ENCODE results near the gene FMNL3.

Gene FMNL3

DNA sequence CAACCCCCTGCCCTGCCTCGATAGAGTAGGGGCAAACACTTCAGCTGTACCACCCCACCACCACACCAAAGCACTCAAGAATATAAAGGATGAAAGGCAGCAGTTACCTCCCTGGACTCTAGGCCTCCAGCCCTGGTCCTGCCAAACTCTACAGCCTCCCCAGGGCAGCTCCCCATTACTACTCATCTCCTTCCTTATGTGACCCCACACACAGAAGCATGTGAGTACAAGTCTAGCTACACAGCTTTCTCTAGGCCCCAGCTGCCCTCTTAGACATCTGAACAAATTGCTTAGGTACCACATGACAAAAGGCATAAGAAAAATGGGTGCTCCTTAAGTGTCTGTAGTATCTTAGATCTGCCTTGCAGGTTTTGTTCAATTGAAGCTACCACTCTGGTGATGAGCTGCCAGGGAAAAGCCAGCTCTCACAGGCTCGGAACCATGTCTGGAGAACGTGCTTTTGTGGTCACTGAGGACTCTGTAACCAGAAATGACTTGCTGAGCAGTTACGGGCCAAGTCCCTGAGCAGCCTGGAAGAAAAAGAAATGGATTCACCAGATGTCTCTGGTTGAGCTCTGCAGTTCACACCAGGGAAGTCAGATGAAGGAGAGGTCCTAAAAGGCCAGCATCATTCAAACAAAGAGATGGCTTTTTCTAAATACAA lies 32.8 kb downstream of the FMNL3 start:
- no peak for DNase-seq

DNA sequence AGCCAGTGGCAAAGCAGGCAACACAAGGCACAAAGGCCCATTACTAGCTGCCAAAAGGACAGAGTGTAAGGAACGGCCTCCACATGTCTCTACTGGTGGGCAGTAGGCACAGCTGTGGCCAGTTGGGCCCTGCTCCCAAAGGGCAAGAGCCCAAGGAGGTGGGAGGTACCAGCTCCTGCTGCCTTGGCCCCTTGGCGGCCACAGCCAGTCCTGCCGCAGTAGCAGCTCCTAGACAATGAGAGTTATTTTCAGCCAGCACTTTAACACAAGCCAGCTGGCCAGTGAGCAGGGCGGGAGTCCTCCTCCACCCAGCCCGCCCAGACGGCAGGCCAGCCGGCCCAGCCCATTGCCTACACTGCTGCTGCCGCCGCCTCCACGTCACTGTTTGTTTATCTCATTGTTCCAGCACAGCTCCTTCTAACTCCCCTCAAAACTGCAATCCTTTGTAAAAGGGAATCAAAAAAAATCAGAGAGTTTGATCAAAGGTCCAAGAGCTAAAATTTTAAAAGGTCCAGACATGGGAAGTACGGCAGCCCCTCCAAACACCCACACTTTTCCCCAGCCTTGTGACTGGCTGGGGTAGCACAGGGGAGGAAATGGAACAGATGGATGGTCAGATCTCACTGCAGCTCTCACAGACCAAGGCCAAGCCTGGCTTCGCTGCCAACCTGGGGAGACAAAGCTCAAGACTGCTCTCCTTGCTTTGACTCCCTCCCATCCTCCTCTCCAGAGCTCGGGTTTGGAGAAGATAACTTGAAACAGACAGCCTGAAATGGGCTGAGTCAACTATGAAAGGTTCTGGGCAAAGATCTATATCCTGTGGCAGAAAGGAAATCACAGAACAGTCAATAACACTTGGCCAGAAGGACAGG lies 33.5 kb downstream of the FMNL3 start:
- DNase-seq = no peak

GRCh38 chr12:49672301-49673217 lies 34.6 kb downstream of the FMNL3 start:
- DNase-seq = no peak

GRCh38 chr12:49671031-49671765 lies 36.0 kb downstream of the FMNL3 start:
- DNase-seq = peak; percentile 49 to 59

GRCh38 chr12:49669796-49670195 lies 37.4 kb downstream of the FMNL3 start:
- no peak for DNase-seq

- no peak for DNase-seq
Measured at GRCh38 chr12:49667325-49668090, 39.7 kb downstream of the FMNL3 start.

DNA sequence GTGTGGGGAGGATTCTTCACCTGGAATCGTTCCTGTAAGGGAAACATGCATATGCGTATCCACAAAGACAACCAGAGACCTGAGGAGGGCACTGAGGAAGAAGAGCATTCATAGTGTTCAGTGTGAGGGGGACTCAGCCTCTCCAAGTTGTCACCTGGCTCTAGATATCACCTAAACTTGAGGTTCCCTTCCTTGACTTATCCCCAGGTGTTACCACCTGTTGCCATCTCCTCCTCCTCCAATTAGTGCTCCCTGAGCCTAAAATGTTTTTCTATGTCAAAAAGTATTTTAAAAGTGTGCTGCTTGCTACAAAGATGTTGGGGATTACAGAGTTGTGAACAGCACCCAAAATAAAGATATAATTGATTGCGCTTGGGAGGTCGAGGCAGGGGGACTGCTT lies 41.0 kb downstream of the FMNL3 start:
- no peak for DNase-seq

DNA sequence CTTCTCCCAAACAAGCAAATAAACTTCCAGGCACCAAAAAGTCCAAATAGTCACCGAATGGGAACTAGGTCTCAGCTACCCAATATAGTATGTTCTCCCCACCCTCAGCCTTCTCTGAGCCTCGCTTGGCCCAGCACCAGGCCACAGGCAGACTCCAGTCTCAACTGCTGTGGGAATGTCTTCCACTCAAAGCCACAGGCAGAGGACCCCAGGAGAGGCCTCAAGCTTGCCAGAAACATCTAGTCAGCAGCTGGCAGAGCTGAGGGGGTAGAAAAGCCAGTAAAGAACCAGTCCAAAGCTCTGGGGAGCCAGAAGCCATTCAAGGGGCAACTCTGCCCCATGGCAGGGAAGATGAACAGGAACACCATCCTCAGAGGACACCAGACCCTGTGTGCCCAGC lies 41.8 kb downstream of the FMNL3 start:
- DNase-seq = no peak

GRCh38 chr12:49664591-49665239 lies 42.5 kb downstream of the FMNL3 start:
- no peak for DNase-seq

GRCh38 chr12:49664167-49664566 lies 43.0 kb downstream of the FMNL3 start:
- no peak for DNase-seq

GRCh38 chr12:49662998-49663843 lies 44.0 kb downstream of the FMNL3 start:
- DNase-seq = peak; percentile 59 to 72

DNA sequence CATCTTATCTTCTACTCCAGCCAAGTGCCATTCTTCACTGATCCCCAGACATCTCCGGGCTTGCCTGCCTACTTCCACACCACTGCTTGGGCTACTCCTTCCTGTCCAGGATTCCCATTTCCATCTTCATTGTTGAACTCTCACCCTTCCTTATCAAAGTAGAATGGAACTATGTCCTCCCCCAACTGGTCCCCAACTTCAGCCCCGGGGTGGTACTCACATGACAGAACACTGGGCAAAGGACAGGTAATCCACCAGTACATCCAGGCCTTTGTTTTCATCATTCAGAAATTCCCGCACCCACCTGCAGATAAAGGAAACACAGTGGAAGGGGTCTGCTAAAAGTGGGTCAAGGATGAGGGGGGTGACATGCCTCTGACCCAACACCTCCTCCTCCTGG lies 45.5 kb downstream of the FMNL3 start:
- DNase-seq = no peak

GRCh38 chr12:49661191-49661590 lies 46.0 kb downstream of the FMNL3 start:
- DNase-seq = peak; percentile 31 to 45

GRCh38 chr12:49659753-49660152 lies 47.5 kb downstream of the FMNL3 start:
- DNase-seq = no peak

- no peak for DNase-seq
Measured at GRCh38 chr12:49658276-49658675, 48.9 kb downstream of the FMNL3 start.

- DNase-seq = no peak
Measured at GRCh38 chr12:49655595-49656236, 51.5 kb downstream of the FMNL3 start.

DNA sequence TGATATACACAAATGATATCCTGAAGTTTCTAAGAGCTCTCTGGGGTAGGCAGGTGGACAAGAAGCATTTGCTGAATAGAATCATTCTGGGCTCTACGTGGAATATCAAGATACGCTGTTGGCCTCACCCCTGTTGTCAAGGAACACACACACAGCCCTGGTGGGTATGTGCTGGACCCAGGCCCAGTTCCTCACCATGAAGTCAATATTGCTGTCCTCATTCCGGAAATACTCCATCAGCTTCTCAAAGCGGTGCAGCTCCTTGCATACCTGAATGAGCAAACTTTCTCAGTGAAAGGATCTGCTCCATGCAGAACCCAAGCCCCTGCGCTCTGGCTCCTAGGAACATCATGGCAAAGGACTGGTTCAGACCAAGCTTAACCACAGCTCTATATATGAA lies 52.5 kb downstream of the FMNL3 start:
- DNase-seq = no peak

DNA sequence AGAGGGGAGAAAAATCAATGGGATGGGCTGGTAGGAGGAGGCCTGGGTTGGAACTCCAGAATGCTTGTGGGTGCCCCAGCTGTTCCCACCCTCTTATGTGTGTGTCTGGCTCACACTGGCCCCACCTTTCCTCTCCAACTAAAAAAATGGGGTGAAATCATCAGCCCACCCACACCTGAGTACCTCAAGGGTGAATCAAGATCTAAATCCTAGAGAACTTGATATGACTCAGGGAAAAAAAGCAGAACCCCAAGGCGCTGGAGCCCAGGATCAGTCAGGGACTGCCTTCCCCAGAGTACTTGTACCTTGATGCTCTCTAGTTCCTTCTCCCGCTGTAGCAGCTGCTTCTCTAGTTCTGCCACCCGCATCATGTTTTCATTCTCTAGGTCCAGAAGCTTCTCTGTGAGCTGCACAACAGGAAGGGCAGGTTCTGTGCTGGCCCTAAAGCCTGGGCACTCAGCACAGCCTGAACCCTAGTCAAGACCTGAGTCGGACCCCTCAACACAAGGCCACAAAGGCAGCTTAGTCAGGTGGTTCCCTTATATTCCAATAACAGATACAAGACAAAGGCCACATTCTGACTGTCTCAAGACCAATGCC lies 54.2 kb downstream of the FMNL3 start:
- no peak for DNase-seq

DNA sequence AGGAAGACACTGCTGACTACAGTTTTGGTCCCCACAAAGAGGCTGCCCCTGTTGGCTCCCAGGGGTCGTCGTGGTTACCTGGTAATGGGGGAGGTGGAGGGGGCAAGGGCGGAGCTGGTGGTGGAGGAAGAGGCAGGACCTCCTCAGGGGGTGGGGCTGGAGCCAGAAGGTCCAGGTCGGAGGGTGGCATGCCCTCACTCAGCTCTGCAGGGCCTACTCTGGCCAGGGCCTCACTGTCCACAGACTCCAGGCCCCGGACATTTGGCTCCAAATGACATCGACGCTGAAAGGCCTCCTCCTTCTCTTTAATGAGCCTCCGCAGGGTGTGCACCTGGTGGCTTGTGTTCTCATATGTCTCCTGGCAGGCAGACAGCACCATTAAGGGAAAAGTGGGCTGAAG lies 55.4 kb downstream of the FMNL3 start:
- no peak for DNase-seq
